HG02885 (cell line): ENCODE measurements around the gene FHOD3.
"Not testable (repeated sequence)": the region's sequence is repeated elsewhere in the genome, so short reads cannot be mapped to it uniquely, and the experiment has no call there.

Source experiments
- ATAC-seq: cut with Tn5 transposase; IDR thresholded peaks from one replicate; pipeline ENCODE4 v1.9.1; 2021; ENCODE audit warnings: mild to moderate bottlenecking; ENCODE audit not compliant: unreplicated experiment, poor library complexity

FHOD3 gene

GRCh38 chr18:36440614-36441013, 143.1 kb downstream of the FHOD3 start:
- no peak for ATAC-seq

- ATAC-seq: no peak
These were observed 144.1 kb downstream of the FHOD3 start for GRCh38 chr18:36441426-36442240.

GRCh38 chr18:36442717-36443116, 145.2 kb downstream of the FHOD3 start:
- ATAC-seq: no peak

- ATAC-seq: no peak
These were observed 148.5 kb downstream of the FHOD3 start for GRCh38 chr18:36446059-36446458.

- ATAC-seq: no peak
These were observed 151.1 kb downstream of the FHOD3 start for GRCh38 chr18:36448384-36449290.

GRCh38 chr18:36449451-36449850, 151.9 kb downstream of the FHOD3 start:
- ATAC-seq: no peak

- ATAC-seq: no peak
These were observed 152.8 kb downstream of the FHOD3 start for GRCh38 chr18:36450264-36450663.

- ATAC-seq: no peak
These were observed 154.1 kb downstream of the FHOD3 start for GRCh38 chr18:36451454-36452251.

- ATAC-seq: no peak
These were observed 156.7 kb downstream of the FHOD3 start for GRCh38 chr18:36454245-36454644.

GRCh38 chr18:36454848-36455458, 157.4 kb downstream of the FHOD3 start:
- no peak for ATAC-seq

GRCh38 chr18:36455931-36456330, 158.4 kb downstream of the FHOD3 start:
- no peak for ATAC-seq

- no peak for ATAC-seq
These were observed 159.1 kb downstream of the FHOD3 start for GRCh38 chr18:36456622-36457021.

GRCh38 chr18:36457683-36458082, 160.2 kb downstream of the FHOD3 start:
- no peak for ATAC-seq

GRCh38 chr18:36458306-36458705, 160.8 kb downstream of the FHOD3 start:
- ATAC-seq: no peak

GRCh38 chr18:36459203-36459602, 161.7 kb downstream of the FHOD3 start:
- no peak for ATAC-seq

- no peak for ATAC-seq
These were observed 162.3 kb downstream of the FHOD3 start for GRCh38 chr18:36459786-36460185.

- ATAC-seq: no peak
These were observed 162.9 kb downstream of the FHOD3 start for GRCh38 chr18:36460324-36460850.

GRCh38 chr18:36460854-36461253, 163.3 kb downstream of the FHOD3 start:
- no peak for ATAC-seq

GRCh38 chr18:36461551-36461987, 164.1 kb downstream of the FHOD3 start:
- no peak for ATAC-seq

GRCh38 chr18:36463516-36463915, 166.0 kb downstream of the FHOD3 start:
- not testable (repeated sequence) for ATAC-seq
